Measurements from ENCODE around the gene PLEKHA1. TPM values are rescaled to one million over a fixed set of nuclear protein-coding genes. Genes with fewer than 3 reads are reported as not detected.

Gene PLEKHA1
- total and polyA plus RNA-seq, 2 donors (not counting 1 experiment from before 2014, with no cell fraction given), result 9.0 to 34.0 TPM

DNA sequence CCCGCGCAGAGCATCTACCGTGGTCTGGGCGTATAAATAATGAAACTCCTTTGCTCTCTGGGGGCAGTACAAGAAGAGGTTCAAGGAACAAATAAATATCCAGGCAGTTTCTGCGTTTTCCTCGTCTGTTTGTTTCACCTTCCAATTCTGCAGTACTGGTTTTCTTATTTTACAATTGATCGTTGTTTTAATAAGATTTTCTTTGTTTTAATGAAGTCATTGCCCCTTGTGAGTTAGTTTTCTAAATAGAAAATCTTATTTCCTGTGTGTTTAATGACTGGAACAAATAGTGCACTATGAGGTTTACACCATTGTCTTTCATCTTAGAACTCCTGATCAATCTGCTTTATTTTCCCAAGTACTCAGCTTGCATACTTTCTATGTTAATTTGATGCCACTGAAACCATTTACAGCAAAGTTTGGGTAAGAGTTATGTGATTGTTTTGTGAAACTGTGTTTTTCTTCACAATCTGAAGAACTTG lies 1.2 kb downstream of the PLEKHA1 start:
- Histone ChIP-seq H3K4me3 (ENCODE audit: control extremely low read depth in 1 of 5, extremely low read depth in 1 of 5, insufficient read depth in 1 of 5, low read depth in 2 of 5, low read length in 4 of 5) (peak overlapping the region; percentile 43 to 84 (median 76)), H3K4me2 (replicated peaks; ENCODE audit: low read depth, low read length, poor library complexity, severe bottlenecking) (peak overlapping the region; percentile 88), H3K9me3 (ENCODE audit: control extremely low read depth in 1 of 3, control insufficient read depth in 2 of 3, insufficient read depth in 1 of 3, low read length in 2 of 3) (peaks cover 0 to 1% (median 0%) of the 10 kb centered on the region in 3 donors), H2AFZ (ENCODE audit: insufficient read depth, low read depth, low read length, poor library complexity, severe bottlenecking) (peak overlapping the region; percentile 84), H3K36me3 (replicated peaks in 1 of 2; ENCODE audit: control extremely low read depth in 1 of 2, control insufficient read depth in 1 of 2, extremely low read depth in 1 of 2, insufficient read depth in 2 of 2, low read length in 1 of 2) (no peaks in the 10 kb centered on the region), H4K20me1 (ENCODE audit: control insufficient read depth, insufficient read depth, low read length, poor library complexity, severe bottlenecking) (peaks cover 28% of the 10 kb centered on the region), H3K9ac (ENCODE audit: low read length) (peak overlapping the region; percentile 92), H3K79me2 (ENCODE audit: control insufficient read depth, insufficient read depth, low read length) (peaks cover 58% of the 10 kb centered on the region), H3K4me1 (ENCODE audit: control insufficient read depth in 2 of 2, insufficient read depth in 2 of 2, low read length in 2 of 2) (peaks cover 13 to 17% of the 10 kb centered on the region in 2 donors), H3K27me3 (replicated peaks in 1 of 4; ENCODE audit: control extremely low read depth in 1 of 4, control insufficient read depth in 3 of 4, insufficient read depth in 4 of 4, low read length in 3 of 4) (peaks cover 0 to 19% (median 12%) of the 10 kb centered on the region in 4 experiments), H3K27ac (ENCODE audit: low read length in 2 of 2) (peak overlapping the region; percentile 88 to 97)
- WGBS (ENCODE audit: insufficient coverage), result 0% methylated on average over 4 of the region's 7 CpGs
- ChIA-PET CTCF (interaction anchor here (2.1 kb wide), 1 partner anchor 77 kb away, joined by 4 read pairs; no protein-coding TSS in a partner anchor), POLR2A (no interaction called here)
- TF ChIP-seq, protein P1, sequence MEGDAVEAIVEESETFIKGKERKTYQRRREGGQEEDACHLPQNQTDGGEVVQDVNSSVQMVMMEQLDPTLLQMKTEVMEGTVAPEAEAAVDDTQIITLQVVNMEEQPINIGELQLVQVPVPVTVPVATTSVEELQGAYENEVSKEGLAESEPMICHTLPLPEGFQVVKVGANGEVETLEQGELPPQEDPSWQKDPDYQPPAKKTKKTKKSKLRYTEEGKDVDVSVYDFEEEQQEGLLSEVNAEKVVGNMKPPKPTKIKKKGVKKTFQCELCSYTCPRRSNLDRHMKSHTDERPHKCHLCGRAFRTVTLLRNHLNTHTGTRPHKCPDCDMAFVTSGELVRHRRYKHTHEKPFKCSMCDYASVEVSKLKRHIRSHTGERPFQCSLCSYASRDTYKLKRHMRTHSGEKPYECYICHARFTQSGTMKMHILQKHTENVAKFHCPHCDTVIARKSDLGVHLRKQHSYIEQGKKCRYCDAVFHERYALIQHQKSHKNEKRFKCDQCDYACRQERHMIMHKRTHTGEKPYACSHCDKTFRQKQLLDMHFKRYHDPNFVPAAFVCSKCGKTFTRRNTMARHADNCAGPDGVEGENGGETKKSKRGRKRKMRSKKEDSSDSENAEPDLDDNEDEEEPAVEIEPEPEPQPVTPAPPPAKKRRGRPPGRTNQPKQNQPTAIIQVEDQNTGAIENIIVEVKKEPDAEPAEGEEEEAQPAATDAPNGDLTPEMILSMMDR (IDR thresholded peaks at IDR 0.05), result no peak
- no peak for TF ChIP-seq EZH2 (IDR thresholded peaks at IDR 0.05; ENCODE audit: borderline replicate concordance, insufficient read depth, low read depth, low read length, poor library complexity, severe bottlenecking)
- H3K4me1 Mint-ChIP-seq, result peaks cover 37% of the 10 kb centered on the region
- no peaks in the 10 kb centered on the region for H3K9me3 Mint-ChIP-seq (ENCODE audit: insufficient read depth)
- H3K27me3 Mint-ChIP-seq, result peaks cover 19% of the 10 kb centered on the region
- ATAC-seq (ENCODE audit: low read depth) (no peak), DNase-seq (no peak)
- H3K27ac Mint-ChIP-seq, result peak overlapping the region; percentile 98
- H3K4me3 Mint-ChIP-seq, result peak overlapping the region; percentile 90
- intact Hi-C loops (cut with micrococcal nuclease), result loop anchor here (2.0 to 5.0 kb wide), 4 partner anchors 27 to 447 kb away; partner anchors contain the start of genes ATE1 and NSMCE4A

DNA sequence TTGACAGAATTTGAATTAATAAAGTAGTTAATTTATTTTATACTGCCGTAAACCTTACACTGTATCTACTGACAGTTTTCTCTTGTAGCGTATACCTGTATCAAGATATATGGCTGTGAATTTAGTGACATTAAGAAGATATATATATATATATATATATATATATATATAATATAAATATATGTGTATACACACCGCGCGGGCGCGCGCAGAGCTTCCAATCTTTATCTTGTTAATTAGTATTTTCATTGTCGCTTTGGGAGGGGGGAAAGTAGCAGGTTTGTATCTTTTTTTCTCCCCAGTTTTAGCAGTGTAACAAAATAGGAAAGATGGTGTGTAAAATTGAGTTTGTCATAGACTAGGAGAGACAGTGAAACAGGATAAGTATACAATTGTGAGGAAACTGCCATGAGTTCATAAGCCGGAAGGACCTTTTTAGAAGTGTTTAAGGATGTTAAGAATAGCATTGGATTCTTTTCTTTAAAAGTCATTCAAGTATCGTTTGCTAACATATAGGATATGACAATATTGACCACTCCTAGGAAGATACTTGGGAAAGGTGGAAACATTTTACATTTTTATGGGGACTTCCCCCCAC lies 2.0 kb downstream of the PLEKHA1 start:
- peaks cover 13 to 19% of the 10 kb centered on the region in 2 donors for H3K4me1 ChIP-seq (ENCODE audit: control insufficient read depth in 2 of 2, insufficient read depth in 2 of 2, low read length in 2 of 2)
- Mint-ChIP-seq H3K4me1 (peaks cover 43% of the 10 kb centered on the region), H3K27ac (no peak overlapping the region), H3K27me3 (peaks cover 11% of the 10 kb centered on the region), H3K9me3 (ENCODE audit: insufficient read depth) (no peaks in the 10 kb centered on the region), H3K4me3 (peak overlapping the region; percentile 8)
- no peak overlapping the region for H3K9ac ChIP-seq (ENCODE audit: low read length)
- H3K36me3 ChIP-seq (replicated peaks in 1 of 2; ENCODE audit: control extremely low read depth in 1 of 2, control insufficient read depth in 1 of 2, extremely low read depth in 1 of 2, insufficient read depth in 2 of 2, low read length in 1 of 2), result no peaks in the 10 kb centered on the region
- intact Hi-C loops (cut with micrococcal nuclease), result loop anchor here (5.0 kb wide), 1 partner anchor 46 kb away; no protein-coding TSS in a partner anchor
- H3K27me3 ChIP-seq (replicated peaks in 1 of 4; ENCODE audit: control extremely low read depth in 1 of 4, control insufficient read depth in 3 of 4, insufficient read depth in 4 of 4, low read length in 3 of 4), result peaks cover 0 to 12% (median 9%) of the 10 kb centered on the region in 4 experiments
- H3K4me2 ChIP-seq (replicated peaks; ENCODE audit: low read depth, low read length, poor library complexity, severe bottlenecking), result peak overlapping the region; percentile 88
- no CpG with 5 or more reads among the region's 11 CpGs for WGBS (ENCODE audit: insufficient coverage)
- peaks cover 66% of the 10 kb centered on the region for H3K79me2 ChIP-seq (ENCODE audit: control insufficient read depth, insufficient read depth, low read length)
- H2AFZ ChIP-seq (ENCODE audit: insufficient read depth, low read depth, low read length, poor library complexity, severe bottlenecking), result no peak overlapping the region
- ATAC-seq (ENCODE audit: low read depth), result no peak
- no peak for DNase-seq
- H3K9me3 ChIP-seq (ENCODE audit: control extremely low read depth in 1 of 3, control insufficient read depth in 2 of 3, insufficient read depth in 1 of 3, low read length in 2 of 3), result peaks cover 0 to 1% (median 0%) of the 10 kb centered on the region in 3 donors
- H3K27ac ChIP-seq (ENCODE audit: low read length in 2 of 2), result no peak overlapping the region
- peaks cover 36% of the 10 kb centered on the region for H4K20me1 ChIP-seq (ENCODE audit: control insufficient read depth, insufficient read depth, low read length, poor library complexity, severe bottlenecking)
- CTCF ChIA-PET, result no interaction called here
- POLR2A ChIA-PET, result no interaction called here
- TF ChIP-seq, protein P1 (IDR thresholded peaks at IDR 0.05), result no peak
- H3K4me3 ChIP-seq (ENCODE audit: control extremely low read depth in 1 of 5, extremely low read depth in 1 of 5, insufficient read depth in 1 of 5, low read depth in 2 of 5, low read length in 4 of 5), result no peak overlapping the region

Data from B cell (primary cell).